ENCODE data around the gene RNU6-9. TPM values are rescaled to one million over a fixed set of nuclear protein-coding genes. Genes with fewer than 3 reads are reported as not detected.

RNU6-9 gene
- total RNA-seq, 1 donor from 2014 or later: not detected

DNA sequence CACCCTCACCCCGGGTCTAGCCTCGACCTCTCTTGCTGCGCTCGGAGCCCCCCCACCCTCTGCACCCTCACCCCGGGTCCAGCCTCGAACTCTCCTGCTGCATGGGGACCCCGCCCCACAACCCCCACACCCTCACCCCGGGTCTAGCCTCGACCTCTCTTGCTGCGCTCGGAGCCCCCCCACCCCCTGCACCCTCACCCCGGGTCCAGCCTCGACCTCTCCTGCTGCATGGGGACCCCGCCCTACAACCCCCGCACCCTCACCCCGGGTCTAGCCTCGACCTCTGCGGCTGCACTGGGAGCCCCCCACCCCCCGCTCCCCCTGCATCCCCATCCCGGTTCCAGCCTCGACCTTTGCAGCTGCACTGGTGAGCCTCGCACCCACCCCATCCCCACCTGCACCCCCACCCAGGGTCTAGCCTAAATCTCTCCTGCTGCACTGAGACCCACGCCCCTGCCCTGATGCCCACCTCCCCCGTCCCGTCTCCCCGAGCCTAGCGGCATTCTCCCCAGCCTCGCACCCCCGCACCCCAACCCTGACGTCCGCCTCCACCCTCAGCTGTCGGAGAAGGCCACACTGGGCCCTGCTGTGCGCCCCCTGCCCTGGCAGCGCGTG lies 32.0 kb upstream of the RNU6-9 start:
- H3K27me3 ChIP-seq (ENCODE audit: control insufficient read depth in 3 of 3, insufficient read depth in 3 of 3, low read length in 3 of 3): peaks cover 15 to 36% (median 25%) of the 10 kb centered on the region in 3 donors
- no peaks in the 10 kb centered on the region for H3K9me3 ChIP-seq (ENCODE audit: control insufficient read depth in 3 of 3, low read length in 3 of 3)
- H3K4me1 ChIP-seq (ENCODE audit: control insufficient read depth in 3 of 3, insufficient read depth in 3 of 3, low read length in 3 of 3): peaks cover 0 to 7% (median 7%) of the 10 kb centered on the region in 3 donors
- H3K27ac ChIP-seq (ENCODE audit: low read depth, low read length): no peak overlapping the region
- no peaks in the 10 kb centered on the region for H3K36me3 ChIP-seq (ENCODE audit: control insufficient read depth in 3 of 3, insufficient read depth in 3 of 3, low read length in 3 of 3)
- H3K9ac ChIP-seq (ENCODE audit: low read depth in 1 of 3, low read length in 3 of 3): no peak overlapping the region
- H3K4me3 ChIP-seq (ENCODE audit: low read length in 3 of 3): no peak overlapping the region

DNA sequence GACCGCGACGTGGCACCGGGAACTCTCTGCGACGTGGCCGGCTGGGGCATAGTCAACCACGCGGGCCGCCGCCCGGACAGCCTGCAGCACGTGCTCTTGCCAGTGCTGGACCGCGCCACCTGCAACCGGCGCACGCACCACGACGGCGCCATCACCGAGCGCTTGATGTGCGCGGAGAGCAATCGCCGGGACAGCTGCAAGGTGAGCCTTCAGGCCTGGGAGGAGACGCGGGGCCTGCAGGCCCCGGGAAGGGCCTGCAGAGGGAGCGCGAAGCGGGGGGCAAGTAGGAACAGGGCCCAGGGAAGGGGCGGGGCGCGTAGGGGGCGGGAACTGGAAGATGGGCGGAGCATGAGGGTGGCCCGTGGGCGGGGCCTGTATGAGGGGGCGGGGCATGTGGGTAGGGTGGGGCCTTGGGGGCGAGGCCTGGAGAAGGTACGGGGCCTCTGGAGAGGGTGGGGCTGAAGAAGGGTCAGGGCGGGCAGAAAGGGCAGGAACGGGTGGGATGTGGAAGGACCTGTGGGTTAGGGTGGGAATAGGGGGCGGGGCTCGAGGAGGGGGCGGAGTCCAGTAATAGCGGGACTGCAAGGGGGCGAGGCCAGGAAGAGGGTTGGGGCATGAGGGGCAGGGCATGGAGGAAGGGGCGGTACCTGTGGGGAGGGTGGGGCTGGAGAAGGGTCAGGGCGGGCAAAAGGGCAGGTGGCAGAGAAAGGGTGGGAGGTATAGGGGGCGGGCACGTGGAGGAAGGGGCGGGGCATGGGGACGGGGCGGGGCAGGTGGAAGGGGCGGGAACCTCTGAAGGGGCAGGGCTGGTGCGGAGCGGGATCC lies 31.3 kb upstream of the RNU6-9 start:
- Histone ChIP-seq H3K27me3 (ENCODE audit: control insufficient read depth in 3 of 3, insufficient read depth in 3 of 3, low read length in 3 of 3) (peaks cover 15 to 36% (median 25%) of the 10 kb centered on the region in 3 donors), H3K4me1 (ENCODE audit: control insufficient read depth in 3 of 3, insufficient read depth in 3 of 3, low read length in 3 of 3) (peaks cover 0 to 7% (median 7%) of the 10 kb centered on the region in 3 donors), H3K4me3 (ENCODE audit: low read length in 3 of 3) (no peak overlapping the region), H3K36me3 (ENCODE audit: control insufficient read depth in 3 of 3, insufficient read depth in 3 of 3, low read length in 3 of 3) (no peaks in the 10 kb centered on the region), H3K27ac (ENCODE audit: low read depth, low read length) (no peak overlapping the region), H3K9me3 (ENCODE audit: control insufficient read depth in 3 of 3, low read length in 3 of 3) (no peaks in the 10 kb centered on the region), H3K9ac (ENCODE audit: low read depth in 1 of 3, low read length in 3 of 3) (no peak overlapping the region)

DNA sequence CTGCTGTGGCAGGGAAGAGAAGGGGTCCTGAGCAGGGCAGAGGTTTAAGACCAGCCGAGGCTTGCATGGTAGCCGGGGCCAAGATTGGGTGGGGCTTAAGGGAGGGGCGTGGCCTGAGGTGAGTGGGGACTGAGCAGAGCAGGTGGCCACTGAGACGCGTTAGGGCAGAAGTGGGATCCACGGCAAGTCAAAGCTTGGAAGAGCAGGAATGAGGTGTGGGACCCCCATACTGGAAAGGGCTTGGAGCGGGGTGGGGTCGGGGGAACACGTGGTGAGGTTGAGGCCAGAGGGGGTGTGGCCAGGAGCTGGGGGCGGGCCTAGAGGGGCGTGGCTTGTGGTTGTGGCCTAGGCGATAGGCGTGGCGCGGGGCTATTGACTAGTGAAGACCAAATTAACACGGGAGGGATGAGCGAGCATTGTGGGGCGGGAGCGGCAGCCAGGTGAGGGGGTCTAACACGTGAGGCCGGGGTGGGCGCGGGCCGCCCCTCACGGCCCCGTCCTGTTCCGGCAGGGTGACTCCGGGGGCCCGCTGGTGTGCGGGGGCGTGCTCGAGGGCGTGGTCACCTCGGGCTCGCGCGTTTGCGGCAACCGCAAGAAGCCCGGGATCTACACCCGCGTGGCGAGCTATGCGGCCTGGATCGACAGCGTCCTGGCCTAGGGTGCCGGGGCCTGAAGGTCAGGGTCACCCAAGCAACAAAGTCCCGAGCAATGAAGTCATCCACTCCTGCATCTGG lies 30.5 kb upstream of the RNU6-9 start:
- Histone ChIP-seq H3K27ac (ENCODE audit: low read depth, low read length) (no peak overlapping the region), H3K36me3 (ENCODE audit: control insufficient read depth in 3 of 3, insufficient read depth in 3 of 3, low read length in 3 of 3) (peaks cover 3 to 6% (median 5%) of the 10 kb centered on the region in 3 donors), H3K9me3 (ENCODE audit: control insufficient read depth in 3 of 3, low read length in 3 of 3) (no peaks in the 10 kb centered on the region), H3K4me3 (ENCODE audit: low read length in 3 of 3) (no peak overlapping the region), H3K9ac (ENCODE audit: low read depth in 1 of 3, low read length in 3 of 3) (no peak overlapping the region), H3K27me3 (ENCODE audit: control insufficient read depth in 3 of 3, insufficient read depth in 3 of 3, low read length in 3 of 3) (peaks cover 15 to 36% (median 25%) of the 10 kb centered on the region in 3 donors), H3K4me1 (ENCODE audit: control insufficient read depth in 3 of 3, insufficient read depth in 3 of 3, low read length in 3 of 3) (peaks cover 0 to 7% (median 7%) of the 10 kb centered on the region in 3 donors)

DNA sequence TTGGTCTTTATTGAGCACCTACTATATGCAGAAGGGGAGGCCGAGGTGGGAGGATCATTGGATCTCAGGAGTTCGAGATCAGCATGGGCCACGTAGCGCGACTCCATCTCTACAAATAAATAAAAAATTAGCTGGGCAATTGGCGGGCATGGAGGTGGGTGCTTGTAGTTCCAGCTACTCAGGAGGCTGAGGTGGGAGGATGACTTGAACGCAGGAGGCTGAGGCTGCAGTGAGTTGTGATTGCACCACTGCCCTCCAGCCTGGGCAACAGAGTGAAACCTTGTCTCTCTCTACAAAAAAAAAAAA lies 30.0 kb upstream of the RNU6-9 start:
- H3K36me3 ChIP-seq (ENCODE audit: control insufficient read depth in 3 of 3, insufficient read depth in 3 of 3, low read length in 3 of 3): peaks cover 8 to 11% (median 9%) of the 10 kb centered on the region in 3 donors
- no peak overlapping the region for H3K27ac ChIP-seq (ENCODE audit: low read depth, low read length)
- no peaks in the 10 kb centered on the region for H3K9me3 ChIP-seq (ENCODE audit: control insufficient read depth in 3 of 3, low read length in 3 of 3)
- H3K27me3 ChIP-seq (ENCODE audit: control insufficient read depth in 3 of 3, insufficient read depth in 3 of 3, low read length in 3 of 3): peaks cover 15 to 34% (median 24%) of the 10 kb centered on the region in 3 donors
- peaks cover 0 to 7% (median 7%) of the 10 kb centered on the region in 3 donors for H3K4me1 ChIP-seq (ENCODE audit: control insufficient read depth in 3 of 3, insufficient read depth in 3 of 3, low read length in 3 of 3)
- no peak overlapping the region for H3K4me3 ChIP-seq (ENCODE audit: low read length in 3 of 3)
- no peak overlapping the region for H3K9ac ChIP-seq (ENCODE audit: low read depth in 1 of 3, low read length in 3 of 3)

DNA sequence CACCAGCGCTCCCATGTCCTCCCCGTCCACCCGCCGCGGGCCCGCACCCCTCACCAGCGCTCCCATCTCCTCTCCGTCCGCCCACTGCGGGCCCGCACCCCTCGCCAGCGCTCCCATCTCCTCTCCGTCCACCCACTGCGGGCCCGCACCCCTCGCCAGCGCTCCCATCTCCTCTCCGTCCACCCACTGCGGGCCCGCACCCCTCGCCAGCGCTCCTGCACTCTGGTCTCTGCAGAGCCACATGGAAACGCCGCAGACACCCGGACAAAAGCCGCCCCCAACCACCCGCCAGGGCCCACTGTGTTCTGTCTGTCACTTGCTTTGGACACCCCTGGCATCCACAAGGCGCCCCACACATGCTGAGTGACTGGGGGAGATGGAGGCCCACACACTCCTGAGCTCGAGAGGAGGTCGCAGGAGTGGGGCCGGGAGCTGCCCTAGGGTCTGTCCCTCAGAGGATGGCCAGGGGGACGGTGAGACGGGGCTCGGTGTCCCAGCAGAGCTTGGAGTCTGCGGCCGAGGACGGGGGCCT lies 26.4 kb upstream of the RNU6-9 start:
- no peak overlapping the region for H3K9ac ChIP-seq (ENCODE audit: low read depth in 1 of 3, low read length in 3 of 3)
- H3K4me1 ChIP-seq (ENCODE audit: control insufficient read depth in 3 of 3, insufficient read depth in 3 of 3, low read length in 3 of 3): peaks cover under 1 to 13% (median 5%) of the 10 kb centered on the region in 3 donors
- H3K36me3 ChIP-seq (ENCODE audit: control insufficient read depth in 3 of 3, insufficient read depth in 3 of 3, low read length in 3 of 3): peaks cover 17 to 33% (median 18%) of the 10 kb centered on the region in 3 donors
- no peak overlapping the region for H3K27ac ChIP-seq (ENCODE audit: low read depth, low read length)
- H3K27me3 ChIP-seq (ENCODE audit: control insufficient read depth in 3 of 3, insufficient read depth in 3 of 3, low read length in 3 of 3): peaks cover 0 to 6% (median 6%) of the 10 kb centered on the region in 3 donors
- H3K9me3 ChIP-seq (ENCODE audit: control insufficient read depth in 3 of 3, low read length in 3 of 3): no peaks in the 10 kb centered on the region
- H3K4me3 ChIP-seq (ENCODE audit: low read length in 3 of 3): no peak overlapping the region

DNA sequence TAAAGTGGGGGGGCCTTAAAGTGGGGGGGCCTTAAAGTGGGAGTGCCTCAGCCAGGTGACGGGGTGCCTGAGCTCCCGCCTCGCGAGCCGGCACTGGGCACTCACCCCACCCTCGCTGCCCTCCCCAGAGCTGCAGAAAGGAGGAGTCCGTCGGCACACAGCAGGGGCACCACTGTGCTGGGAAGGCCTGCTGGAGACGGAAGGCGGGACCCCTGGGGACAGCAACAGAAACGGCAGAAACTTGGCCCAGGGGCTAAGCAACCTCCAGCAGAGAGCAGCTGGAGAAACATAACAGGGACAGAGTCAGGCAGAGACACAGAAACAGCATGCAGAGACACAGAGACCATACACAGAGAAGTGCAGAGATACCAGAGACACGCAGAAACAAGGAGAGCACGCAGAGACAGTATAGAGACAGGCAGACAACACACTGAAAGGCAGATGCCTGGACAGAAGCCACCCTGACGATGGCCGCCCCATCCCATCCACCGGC lies 25.9 kb upstream of the RNU6-9 start:
- Histone ChIP-seq H3K36me3 (ENCODE audit: control insufficient read depth in 3 of 3, insufficient read depth in 3 of 3, low read length in 3 of 3) (peaks cover 17 to 33% (median 22%) of the 10 kb centered on the region in 3 donors), H3K4me1 (ENCODE audit: control insufficient read depth in 3 of 3, insufficient read depth in 3 of 3, low read length in 3 of 3) (peaks cover 4 to 13% (median 5%) of the 10 kb centered on the region in 3 donors), H3K9ac (ENCODE audit: low read depth in 1 of 3, low read length in 3 of 3) (no peak overlapping the region), H3K27me3 (ENCODE audit: control insufficient read depth in 3 of 3, insufficient read depth in 3 of 3, low read length in 3 of 3) (peaks cover 0 to 6% (median 6%) of the 10 kb centered on the region in 3 donors), H3K4me3 (ENCODE audit: low read length in 3 of 3) (no peak overlapping the region), H3K9me3 (ENCODE audit: control insufficient read depth in 3 of 3, low read length in 3 of 3) (no peaks in the 10 kb centered on the region), H3K27ac (ENCODE audit: low read depth, low read length) (no peak overlapping the region)

DNA sequence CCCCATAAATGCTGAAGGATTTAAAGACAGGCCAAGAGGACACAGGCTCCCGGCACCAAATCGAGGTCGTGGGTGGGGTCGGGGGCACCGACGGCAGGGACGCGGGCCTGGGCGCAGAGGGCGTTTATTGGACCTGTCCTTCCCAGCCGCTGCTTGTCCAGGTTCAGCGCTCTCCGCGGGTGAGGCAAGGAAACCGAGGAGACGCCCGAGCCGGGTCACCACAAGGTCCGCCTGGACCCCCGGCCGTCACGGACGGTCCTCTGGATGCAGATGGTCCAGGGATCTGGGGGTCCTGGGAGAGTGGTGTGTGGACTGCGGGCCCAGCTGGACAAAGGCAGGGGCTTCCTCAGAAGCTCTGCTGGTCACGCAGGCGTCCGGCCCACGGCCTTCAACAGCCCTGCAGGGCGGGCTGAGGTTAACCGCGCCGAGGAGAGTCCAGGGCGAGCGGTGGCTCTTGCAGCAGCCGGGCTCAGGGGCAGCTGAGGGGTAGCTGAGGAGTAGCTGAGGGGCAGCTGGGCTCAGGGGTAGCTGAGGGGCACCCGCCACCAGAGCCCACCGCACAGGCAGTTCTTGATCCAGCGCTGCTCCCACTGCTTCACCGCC lies 25.3 kb upstream of the RNU6-9 start:
- Histone ChIP-seq H3K36me3 (ENCODE audit: control insufficient read depth in 3 of 3, insufficient read depth in 3 of 3, low read length in 3 of 3) (peaks cover 17 to 33% (median 22%) of the 10 kb centered on the region in 3 donors), H3K27ac (ENCODE audit: low read depth, low read length) (no peak overlapping the region), H3K9me3 (ENCODE audit: control insufficient read depth in 3 of 3, low read length in 3 of 3) (no peaks in the 10 kb centered on the region), H3K9ac (ENCODE audit: low read depth in 1 of 3, low read length in 3 of 3) (no peak overlapping the region), H3K4me1 (ENCODE audit: control insufficient read depth in 3 of 3, insufficient read depth in 3 of 3, low read length in 3 of 3) (peaks cover 4 to 12% (median 5%) of the 10 kb centered on the region in 3 donors), H3K27me3 (ENCODE audit: control insufficient read depth in 3 of 3, insufficient read depth in 3 of 3, low read length in 3 of 3) (peaks cover 0 to 4% (median 3%) of the 10 kb centered on the region in 3 donors), H3K4me3 (ENCODE audit: low read length in 3 of 3) (no peak overlapping the region)

DNA sequence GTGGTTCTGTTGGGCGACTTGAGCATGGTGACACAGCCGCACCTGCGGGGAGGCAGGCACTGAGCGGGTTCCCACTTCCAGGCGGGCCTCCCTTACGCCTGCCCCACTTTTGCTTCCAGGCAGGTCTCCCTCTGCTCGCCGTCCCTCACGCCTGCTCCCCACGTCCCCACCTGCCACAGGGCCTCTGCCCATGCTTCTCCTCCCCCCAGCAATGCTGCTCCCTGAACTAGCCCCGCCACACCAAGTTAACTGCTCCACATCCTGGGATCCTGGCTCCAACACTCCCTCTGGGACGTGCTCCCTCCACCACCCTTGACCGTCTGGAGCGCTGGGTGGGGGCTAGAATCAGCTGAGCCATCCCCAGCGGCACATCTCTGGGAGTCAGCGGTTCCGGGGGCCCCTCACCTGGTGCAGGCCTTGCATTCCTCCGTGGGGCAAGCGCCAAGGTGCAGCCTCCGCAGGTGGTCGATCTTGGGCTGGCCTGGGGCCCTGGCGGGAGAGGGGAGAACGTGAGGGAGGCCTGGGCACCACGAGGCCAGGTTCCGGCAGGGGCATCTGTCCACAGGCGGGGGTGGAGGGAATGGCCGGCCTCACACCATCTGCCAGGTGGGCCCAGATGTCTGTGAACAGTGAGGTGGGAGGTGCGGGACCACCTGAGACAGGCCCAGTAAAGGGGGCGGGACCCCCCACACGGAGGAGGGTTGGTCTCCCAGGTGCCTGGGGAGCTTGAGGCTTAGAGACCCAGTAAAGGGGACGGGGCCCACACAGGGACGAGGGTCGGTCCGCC lies 24.6 kb upstream of the RNU6-9 start:
- H3K4me1 ChIP-seq (ENCODE audit: control insufficient read depth in 3 of 3, insufficient read depth in 3 of 3, low read length in 3 of 3): peaks cover 4 to 9% (median 5%) of the 10 kb centered on the region in 3 donors
- H3K27ac ChIP-seq (ENCODE audit: low read depth, low read length): peak overlapping the region; percentile 64
- no peak overlapping the region for H3K9ac ChIP-seq (ENCODE audit: low read depth in 1 of 3, low read length in 3 of 3)

More for the DNA sequence above, 24.6 kb upstream of the RNU6-9 start:
- Histone ChIP-seq H3K4me3 (ENCODE audit: low read length in 3 of 3) (no peak overlapping the region), H3K9me3 (ENCODE audit: control insufficient read depth in 3 of 3, low read length in 3 of 3) (no peaks in the 10 kb centered on the region), H3K27me3 (ENCODE audit: control insufficient read depth in 3 of 3, insufficient read depth in 3 of 3, low read length in 3 of 3) (no peaks in the 10 kb centered on the region), H3K36me3 (ENCODE audit: control insufficient read depth in 3 of 3, insufficient read depth in 3 of 3, low read length in 3 of 3) (peaks cover 17 to 33% (median 26%) of the 10 kb centered on the region in 3 donors)
